Activated CD4-positive, alpha-beta T cell treated with anti-CD3 and anti-CD28 coated beads, Interleukin-2, amount 50 U/mL, for 4 hours (primary cell): Measurements from ENCODE around the gene TNS1.
"Not testable (repeated sequence)": the region's sequence is repeated elsewhere in the genome, so short reads cannot be mapped to it uniquely, and the experiment has no call there.

ENCODE experiments used
- DNase-seq, 2 experiments: peaks; one replicate each; pipeline ENCODE4 v3.0.0-alpha.2; 2020

TNS1 gene

DNA sequence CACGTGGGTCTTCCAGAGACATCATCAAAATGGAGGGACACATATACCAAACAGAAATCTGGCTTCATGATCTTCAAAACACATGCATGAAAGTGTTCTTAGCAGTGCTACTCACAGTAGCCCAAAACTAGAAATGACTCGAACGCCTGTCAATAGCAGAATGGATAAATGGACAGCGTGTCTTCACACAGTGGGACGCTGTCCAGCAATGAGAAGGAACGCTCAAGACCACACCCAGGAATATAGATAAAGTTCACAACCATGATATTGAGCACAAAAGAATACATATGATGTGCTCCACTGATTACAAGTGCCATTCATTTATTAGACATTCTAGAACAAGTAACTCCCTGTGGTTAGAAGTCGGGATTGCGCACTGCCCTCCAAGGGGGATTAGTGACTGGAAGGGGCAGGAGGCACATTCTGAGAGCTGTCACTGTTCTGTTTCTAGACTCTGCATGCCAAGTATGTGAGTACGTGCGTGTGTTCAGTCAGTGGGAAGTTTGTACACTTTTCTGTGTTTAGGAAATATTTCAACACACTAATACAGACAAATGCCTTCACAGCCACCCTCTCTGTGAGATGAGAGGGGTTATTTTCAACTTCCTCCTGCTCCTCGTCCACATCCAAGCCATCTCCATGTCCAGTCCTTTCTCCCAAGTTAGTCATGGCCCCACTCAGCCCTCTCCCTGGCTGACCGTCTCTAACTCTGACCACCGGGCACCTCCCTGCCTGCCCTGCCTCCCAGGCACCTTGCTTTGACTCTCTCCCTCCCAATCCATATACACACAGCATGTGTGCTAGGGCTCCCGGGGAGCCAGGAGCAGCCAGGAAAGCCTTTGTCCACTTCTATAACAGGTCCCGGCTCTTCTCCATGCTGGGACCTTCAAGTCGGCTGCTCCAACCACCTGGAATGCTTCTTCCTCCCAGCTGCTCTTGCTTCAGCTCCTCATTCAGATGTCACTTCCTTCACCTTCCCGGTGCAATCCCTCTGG is 26.9 kb upstream of the TNS1 start:
- DNase-seq, result no peak

DNA sequence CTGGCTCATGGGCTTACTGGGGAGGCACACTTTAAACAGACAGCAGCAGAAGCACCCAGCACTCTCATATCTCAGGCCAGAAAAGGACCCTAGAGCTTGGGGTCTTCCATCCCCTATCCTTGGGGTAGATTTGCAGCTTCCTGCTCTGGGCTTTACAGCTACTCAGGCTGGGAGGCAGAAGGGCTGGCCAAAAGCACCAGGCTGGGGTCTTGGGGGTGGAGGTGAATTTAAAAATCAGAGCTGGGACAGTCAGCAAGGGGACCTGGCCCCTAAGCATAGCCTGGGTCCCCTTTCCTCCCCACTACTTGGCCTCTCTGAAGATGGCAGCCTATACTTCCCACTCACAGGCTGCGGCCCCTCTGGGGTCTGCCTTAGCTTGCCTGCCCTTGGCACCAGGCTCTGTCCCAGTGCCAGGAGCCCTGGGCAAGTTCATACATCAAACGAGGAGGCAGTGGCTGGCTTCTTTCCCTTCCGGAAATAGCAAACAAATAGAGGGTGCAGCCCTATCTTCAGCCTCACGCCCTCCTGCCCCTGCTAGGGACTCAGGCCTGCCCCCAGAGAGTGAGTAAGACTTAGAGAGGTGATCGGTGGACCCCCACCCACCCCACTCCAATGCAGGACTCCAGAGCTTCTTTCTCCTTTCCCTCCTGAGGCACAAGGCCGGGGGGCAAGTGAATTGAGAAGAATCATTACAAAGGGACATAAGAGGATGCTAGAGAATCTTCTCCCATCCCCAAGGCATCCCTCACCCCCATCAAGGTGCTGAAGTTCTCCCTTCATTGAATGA is 26.0 kb upstream of the TNS1 start:
- DNase-seq, result no peak

GRCh38 chr2:218028189-218028495 is 25.3 kb upstream of the TNS1 start:
- DNase-seq, result no peak

DNA sequence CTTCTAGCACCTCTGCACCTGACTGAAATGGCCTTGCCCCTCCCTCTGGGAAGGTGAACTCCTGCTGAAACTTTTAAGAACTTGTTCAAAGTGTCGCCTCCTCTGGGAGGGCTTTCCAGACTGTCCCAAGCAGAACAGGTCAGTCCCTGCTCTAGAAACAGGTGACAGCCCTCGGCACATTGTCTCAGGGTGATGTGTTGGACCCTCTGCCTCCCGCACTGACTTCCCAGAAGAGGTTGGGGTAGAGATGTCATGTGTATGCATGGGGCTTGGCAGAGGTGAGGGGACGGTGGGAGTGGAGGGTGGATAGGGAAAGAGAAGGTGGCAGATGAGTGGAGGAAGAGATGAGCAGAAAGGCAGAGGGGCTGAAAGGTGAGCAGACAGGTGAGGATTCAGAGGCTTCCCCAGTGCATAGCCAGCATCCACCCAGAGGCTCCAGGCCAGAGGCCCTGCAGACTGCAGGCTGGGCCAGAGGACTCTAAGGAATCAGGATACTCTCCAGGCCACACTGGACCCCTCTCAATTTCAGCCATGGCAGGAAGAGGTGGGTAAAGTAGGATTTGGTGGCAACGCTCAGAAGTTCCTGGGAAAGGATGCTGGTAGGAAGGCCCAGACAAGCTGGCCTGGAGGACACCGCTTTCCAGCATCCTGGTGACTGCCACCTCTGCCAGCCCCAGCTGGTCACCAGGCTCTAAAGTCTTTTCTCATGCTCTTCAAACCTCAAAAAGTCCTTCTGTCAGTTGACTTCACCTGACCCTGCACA is 24.8 kb upstream of the TNS1 start:
- DNase-seq, result no peak

- no peak for DNase-seq
Observed at GRCh38 chr2:218026676-218027425, 24.1 kb upstream of the TNS1 start.

GRCh38 chr2:218026244-218026643 is 23.4 kb upstream of the TNS1 start:
- no peak for DNase-seq

DNA sequence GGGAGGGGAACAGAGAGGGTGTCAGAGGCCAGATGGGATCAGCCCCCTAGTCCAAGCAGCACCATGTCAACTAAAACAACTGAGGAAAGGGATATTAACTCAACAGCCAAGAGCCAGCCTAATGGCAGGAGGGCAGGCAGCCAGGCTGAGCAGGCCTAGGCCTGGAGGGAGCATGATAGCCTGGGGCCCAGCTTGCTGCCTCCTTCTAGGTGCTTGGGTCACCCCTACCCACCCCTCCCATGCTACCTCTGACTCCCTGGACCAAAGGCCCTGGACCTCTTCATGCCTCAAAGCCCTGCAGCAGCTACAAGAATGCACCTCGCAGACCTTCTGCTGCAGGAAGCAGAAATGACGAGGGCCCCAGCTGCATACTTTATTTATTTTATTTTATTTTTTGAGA is 22.1 kb upstream of the TNS1 start:
- no peak for DNase-seq

- no peak for DNase-seq
Observed at GRCh38 chr2:218024336-218024735, 21.5 kb upstream of the TNS1 start.

DNA sequence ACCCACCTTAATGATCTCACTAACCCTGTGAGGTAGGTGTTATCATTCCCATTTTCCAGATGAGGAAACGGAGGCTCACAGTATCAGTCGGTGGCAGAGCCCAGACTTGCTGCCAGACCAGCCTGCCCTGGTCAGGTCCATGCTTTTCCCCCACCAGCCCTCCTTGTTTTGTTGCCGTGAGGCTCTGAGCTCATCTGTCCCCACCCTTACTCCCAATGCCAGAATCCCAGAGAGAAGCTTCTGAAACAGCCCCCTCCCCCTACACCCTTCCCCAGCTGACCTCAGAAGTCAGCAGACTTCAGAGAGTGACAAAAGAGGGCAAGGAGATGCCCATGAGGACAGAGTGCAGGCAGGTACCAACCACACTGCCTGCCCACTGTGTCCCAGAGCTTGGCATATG is 20.8 kb upstream of the TNS1 start:
- DNase-seq, result no peak

GRCh38 chr2:218022851-218023530 is 20.2 kb upstream of the TNS1 start:
- DNase-seq, result no peak

DNA sequence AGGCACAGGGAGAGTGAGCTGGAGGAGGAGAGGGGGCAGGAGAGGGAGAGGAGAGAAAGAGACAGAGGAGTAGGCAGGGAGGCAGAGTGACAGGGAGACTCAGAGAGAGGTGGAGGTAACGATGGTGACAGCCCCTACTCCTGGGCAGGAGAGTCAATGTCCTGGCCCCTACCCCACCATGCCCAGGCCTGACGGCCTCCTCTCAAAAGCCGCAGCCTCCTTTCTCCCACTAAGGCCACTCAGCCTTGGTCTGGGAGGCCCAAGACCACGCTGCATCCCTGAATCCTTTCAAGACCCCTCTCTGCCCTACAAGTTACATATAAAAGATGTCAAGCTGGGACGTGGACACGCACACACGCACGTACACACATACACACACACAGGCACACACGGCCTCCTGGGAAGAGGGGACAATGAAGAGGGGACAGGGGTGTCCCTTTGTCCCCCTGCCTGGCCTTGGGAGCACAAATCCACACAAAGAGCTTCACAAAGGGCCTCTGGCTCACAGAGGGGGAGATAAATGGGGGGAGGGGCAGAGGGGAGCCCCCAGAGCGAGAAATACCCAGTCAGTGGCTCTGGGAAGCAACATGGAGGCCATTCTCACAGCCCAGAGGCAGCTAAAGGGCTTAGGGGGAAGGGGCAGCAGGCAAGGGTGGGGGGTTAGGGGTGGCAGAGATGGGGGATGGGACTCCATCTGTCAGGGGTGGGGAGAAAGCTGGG is 19.5 kb upstream of the TNS1 start:
- no peak for DNase-seq

DNA sequence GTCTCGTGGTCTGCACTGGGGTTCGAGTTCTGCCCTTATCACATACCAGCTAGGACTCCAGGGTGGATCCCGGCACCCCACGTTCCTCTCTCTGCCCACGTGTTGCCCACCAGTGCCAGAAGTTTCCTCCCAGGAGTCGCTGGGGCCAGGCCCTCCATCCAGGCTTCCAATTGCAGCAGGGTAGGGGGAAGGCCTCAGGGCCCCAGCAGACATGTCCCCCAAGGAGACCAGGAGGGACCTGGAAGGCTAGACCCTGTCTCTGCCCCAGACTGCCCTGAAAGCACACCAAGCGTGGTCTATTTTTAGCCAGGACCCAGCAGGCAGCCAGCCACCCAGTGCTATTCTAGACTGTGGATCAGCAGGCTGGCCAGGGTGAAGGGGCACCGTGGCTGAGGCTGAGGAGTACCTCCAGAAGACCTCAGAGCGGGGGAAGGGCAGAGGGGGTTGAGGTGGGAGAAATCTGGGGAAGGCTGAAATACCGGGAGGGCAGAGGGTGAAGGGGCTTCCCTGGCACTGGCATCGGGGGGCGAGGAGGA is 18.8 kb upstream of the TNS1 start:
- DNase-seq, result no peak

GRCh38 chr2:218020966-218021535 is 18.3 kb upstream of the TNS1 start:
- no peak for DNase-seq

- no peak for DNase-seq
Observed at GRCh38 chr2:218020281-218020680, 17.5 kb upstream of the TNS1 start.

DNA sequence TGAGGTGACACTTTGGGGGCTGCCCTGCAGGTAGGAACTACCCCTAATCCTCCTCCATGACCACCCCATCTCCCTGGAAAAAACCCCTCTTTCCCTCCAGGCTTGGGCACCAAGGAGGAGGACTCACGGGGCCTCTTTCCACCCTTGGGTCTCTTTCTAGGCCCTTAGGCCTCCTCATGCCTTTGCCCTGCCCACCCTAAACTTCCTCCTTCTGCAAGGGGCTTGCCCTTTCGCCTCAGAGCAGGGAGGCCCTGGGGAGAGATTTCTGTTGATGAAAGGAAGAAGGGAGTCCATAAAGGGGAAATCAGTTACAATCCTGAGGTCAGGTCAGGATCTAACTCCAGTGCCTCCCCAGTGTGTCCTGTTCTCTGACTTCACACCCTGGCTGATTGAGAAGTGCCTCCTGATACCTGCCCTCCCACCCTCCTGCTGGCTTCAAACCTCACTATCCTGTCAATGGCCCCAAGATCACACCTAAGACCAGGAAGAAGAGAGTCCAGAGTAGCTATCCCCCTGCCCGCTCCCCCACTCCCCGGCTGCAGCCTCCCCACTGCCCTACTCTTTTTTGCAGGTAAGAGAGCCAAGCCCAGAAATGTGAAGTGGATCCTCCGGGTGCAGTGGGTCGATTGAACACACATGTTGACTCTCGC is 16.7 kb upstream of the TNS1 start:
- no peak for DNase-seq

DNA sequence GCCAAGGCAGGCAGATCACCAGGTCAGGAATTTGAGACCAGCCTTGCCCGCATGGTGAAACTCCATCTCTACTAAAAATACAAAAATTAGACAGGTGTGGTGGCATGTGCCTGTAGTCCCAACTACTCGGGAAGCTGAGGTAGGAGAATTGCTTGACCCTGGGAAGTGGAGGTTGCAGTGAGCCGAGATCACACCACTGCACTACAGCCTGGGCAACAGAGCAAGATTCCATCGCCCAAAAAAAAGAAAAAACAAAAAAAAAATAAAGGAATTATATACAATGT is 16.0 kb upstream of the TNS1 start:
- DNase-seq, result not testable (repeated sequence)

DNA sequence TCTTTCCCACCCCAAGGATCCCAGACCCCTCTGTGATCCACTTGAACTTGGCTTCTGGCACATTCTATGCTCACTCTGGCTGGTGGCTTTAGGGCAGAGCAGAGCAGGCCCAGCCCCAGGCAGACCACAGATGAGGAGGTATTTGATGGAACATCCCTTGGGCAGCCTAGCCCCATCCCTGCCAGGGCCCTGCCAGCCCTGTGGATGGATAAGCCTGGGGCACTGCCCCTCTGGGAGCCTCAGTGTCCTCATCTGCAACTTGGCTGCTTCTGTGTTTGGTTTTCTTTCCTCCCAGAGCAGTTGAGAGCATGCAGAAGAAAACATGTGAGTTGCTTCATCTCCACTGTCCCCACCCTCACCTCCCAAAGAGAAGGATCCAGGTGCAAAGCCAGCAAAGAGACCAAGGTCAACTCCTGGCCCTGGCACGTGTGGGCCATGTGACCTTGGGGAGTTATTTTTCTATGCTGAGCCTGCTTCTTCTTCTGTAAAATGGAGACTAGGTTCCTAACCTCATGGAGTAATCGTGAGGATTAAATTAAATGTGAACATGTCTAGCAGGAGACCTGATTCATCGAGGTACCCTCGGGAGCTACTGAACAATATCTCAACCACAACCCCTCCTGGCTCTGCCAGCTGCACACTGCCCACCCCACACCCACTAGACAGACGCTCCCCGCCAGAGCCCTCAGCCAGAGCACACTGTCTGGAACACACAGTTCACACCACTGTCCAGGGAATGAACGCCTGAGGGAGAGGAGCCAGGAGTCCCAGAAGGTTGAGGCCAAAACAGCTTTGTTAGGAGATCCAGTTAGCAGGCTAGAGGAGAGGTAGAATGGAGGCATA is 14.6 kb upstream of the TNS1 start:
- DNase-seq, result no peak

- DNase-seq, result no peak
Observed at GRCh38 chr2:218016810-218017209, 14.0 kb upstream of the TNS1 start.
